ENCODE results near the gene ADH6. TPM values are rescaled to one million over a fixed set of nuclear protein-coding genes. Genes with fewer than 3 reads are reported as not detected.

Gene ADH6
- polyA plus RNA-seq, 4 donors, result 3.0 to 66.0 (median 28.7) TPM

DNA sequence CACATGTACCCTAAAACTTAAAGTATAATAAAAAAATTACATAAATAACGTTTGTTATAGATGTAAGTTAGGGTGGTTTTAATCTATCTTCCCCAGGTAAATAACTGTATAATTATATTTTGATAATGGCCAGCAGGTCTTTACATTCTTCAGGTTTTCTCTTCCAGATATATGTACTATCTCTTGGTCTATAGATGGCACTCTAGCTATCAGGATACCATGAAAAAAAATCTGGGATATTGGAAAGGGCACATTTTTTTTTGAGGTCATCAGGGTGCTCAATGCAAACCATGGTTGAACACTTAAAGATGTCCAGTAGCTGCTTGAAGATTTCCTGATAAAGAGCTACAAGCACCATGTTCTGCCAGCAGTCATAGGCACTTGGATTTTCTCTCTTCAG lies 59.3 kb downstream of the ADH6 start:
- 25 to 53% (median 44%) methylated on average over 1 of the region's 1 CpG for WGBS, 3 donors
- H3K4me1 ChIP-seq (ENCODE audit: control insufficient read depth in 3 of 3, insufficient read depth in 2 of 3, low read depth in 1 of 3, low read length in 2 of 3), result peaks cover 0 to 7% (median 0%) of the 10 kb centered on the region in 3 donors

GRCh38 chr4:99157478-99157935 lies 61.5 kb downstream of the ADH6 start:
- FAIRE-seq, result peak; percentile 92
- peak; percentile 41 to 83 for DNase-seq
- WGBS, 3 donors, result 6 to 31% (median 31%) methylated on average over 3 of the region's 3 CpGs

More for the DNA sequence above, 59.3 kb downstream of the ADH6 start:
- FAIRE-seq (no peak), DNase-seq (no peak)
- Histone ChIP-seq H3K27ac (ENCODE audit: low read depth in 1 of 3, low read length in 2 of 3) (no peak overlapping the region), H3K36me3 (ENCODE audit: control insufficient read depth in 3 of 3, insufficient read depth in 2 of 3, low read depth in 1 of 3, low read length in 3 of 3) (no peaks in the 10 kb centered on the region), H3K27me3 (ENCODE audit: control insufficient read depth in 3 of 3, insufficient read depth in 3 of 3, low read length in 3 of 3) (no peaks in the 10 kb centered on the region), H3K4me3 (ENCODE audit: low read depth in 1 of 3, low read length in 3 of 3) (no peak overlapping the region), H3K9me3 (ENCODE audit: control insufficient read depth in 2 of 2, insufficient read depth in 1 of 2, low read depth in 1 of 2, low read length in 1 of 2) (no peaks in the 10 kb centered on the region)

DNA sequence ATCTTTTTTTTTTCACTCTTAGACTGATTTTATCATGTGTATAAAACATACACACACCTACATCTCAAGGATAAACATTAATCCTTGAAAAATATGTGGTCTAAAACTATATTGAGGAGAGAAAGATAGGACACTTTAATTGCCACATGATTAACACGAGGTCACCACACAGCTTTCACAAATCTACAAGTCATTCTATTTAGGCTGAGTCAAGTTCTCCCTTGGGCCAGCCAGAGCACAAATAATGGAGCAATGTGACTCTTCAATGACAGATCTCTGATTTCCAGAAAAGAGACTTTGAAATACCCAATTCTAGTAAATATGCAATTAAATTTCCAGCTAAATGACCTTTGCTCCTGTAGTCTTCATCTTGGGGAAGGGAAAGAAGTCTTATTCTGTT lies 62.1 kb downstream of the ADH6 start:
- H3K36me3 ChIP-seq (ENCODE audit: control insufficient read depth in 3 of 3, insufficient read depth in 2 of 3, low read depth in 1 of 3, low read length in 3 of 3), result no peaks in the 10 kb centered on the region
- FAIRE-seq (no peak), DNase-seq (peak; percentile 32 to 61)
- 10 to 36% (median 11%) methylated on average over 1 of the region's 1 CpG for WGBS, 3 donors
- peaks cover 0 to 18% (median 0%) of the 10 kb centered on the region in 3 donors for H3K4me1 ChIP-seq (ENCODE audit: control insufficient read depth in 3 of 3, insufficient read depth in 2 of 3, low read depth in 1 of 3, low read length in 2 of 3)
- no peaks in the 10 kb centered on the region for H3K9me3 ChIP-seq (ENCODE audit: control insufficient read depth in 2 of 2, insufficient read depth in 1 of 2, low read depth in 1 of 2, low read length in 1 of 2)
- peak overlapping the region in 1 of 3 donors; percentile 44 for H3K27ac ChIP-seq (ENCODE audit: low read depth in 1 of 3, low read length in 2 of 3)
- H3K27me3 ChIP-seq (ENCODE audit: control insufficient read depth in 3 of 3, insufficient read depth in 3 of 3, low read length in 3 of 3), result no peaks in the 10 kb centered on the region
- no peak overlapping the region for H3K4me3 ChIP-seq (ENCODE audit: low read depth in 1 of 3, low read length in 3 of 3)

More at GRCh38 chr4:99157478-99157935, 61.5 kb downstream of the ADH6 start:
- Histone ChIP-seq H3K9me3 (ENCODE audit: control insufficient read depth in 2 of 2, insufficient read depth in 1 of 2, low read depth in 1 of 2, low read length in 1 of 2) (no peaks in the 10 kb centered on the region), H3K4me3 (ENCODE audit: low read depth in 1 of 3, low read length in 3 of 3) (no peak overlapping the region), H3K4me1 (ENCODE audit: control insufficient read depth in 3 of 3, insufficient read depth in 2 of 3, low read depth in 1 of 3, low read length in 2 of 3) (peaks cover 0 to 14% (median 0%) of the 10 kb centered on the region in 3 donors), H3K27ac (ENCODE audit: low read depth in 1 of 3, low read length in 2 of 3) (no peak overlapping the region), H3K36me3 (ENCODE audit: control insufficient read depth in 3 of 3, insufficient read depth in 2 of 3, low read depth in 1 of 3, low read length in 3 of 3) (no peaks in the 10 kb centered on the region), H3K27me3 (ENCODE audit: control insufficient read depth in 3 of 3, insufficient read depth in 3 of 3, low read length in 3 of 3) (no peaks in the 10 kb centered on the region)

DNA sequence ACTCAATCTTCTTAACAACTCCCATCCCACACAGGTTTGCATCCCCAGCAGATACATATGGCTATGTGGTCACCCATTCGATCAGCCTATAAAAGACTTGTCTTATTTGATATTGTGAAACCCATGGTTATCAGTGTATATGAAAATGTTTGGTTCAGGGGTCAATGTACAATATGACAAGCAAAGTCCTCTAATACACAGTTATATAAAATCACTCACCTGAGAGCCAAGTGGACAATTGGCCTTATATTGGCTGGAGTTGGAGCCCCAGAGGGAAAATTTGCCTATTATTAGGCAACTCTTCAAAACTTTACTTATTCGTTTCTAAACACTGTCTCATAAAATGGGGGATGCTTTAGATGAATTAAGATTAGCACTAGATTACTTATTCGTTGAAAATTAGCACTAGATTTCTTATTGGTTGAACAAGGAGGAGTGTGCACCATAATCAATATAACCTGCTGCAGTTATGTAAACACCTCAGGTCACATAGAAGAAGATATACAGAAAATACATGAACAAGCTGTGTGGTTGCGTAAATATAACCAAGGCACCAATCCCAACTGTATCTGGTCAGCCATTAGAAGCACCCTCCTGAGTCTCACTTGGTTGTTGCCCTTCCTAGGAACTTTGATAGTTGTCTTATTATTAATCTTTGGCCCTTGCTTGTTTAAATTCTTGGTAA lies 64.2 kb downstream of the ADH6 start:
- H3K4me1 ChIP-seq (ENCODE audit: control insufficient read depth in 3 of 3, insufficient read depth in 2 of 3, low read depth in 1 of 3, low read length in 2 of 3), result peaks cover 0 to 25% (median 3%) of the 10 kb centered on the region in 3 donors
- no peaks in the 10 kb centered on the region for H3K36me3 ChIP-seq (ENCODE audit: control insufficient read depth in 3 of 3, insufficient read depth in 2 of 3, low read depth in 1 of 3, low read length in 3 of 3)
- 54 to 82% (median 56%) methylated on average over 4 of the region's 4 CpGs for WGBS, 3 donors
- FAIRE-seq (no peak), DNase-seq (peak in 1 of 2 donors; percentile 88)
- H3K4me3 ChIP-seq (ENCODE audit: low read depth in 1 of 3, low read length in 3 of 3), result no peak overlapping the region
- no peaks in the 10 kb centered on the region for H3K27me3 ChIP-seq (ENCODE audit: control insufficient read depth in 3 of 3, insufficient read depth in 3 of 3, low read length in 3 of 3)
- H3K9me3 ChIP-seq (ENCODE audit: control insufficient read depth in 2 of 2, insufficient read depth in 1 of 2, low read depth in 1 of 2, low read length in 1 of 2), result peaks cover 0 to 4% of the 10 kb centered on the region in 2 donors
- H3K27ac ChIP-seq (ENCODE audit: low read depth in 1 of 3, low read length in 2 of 3), result peak overlapping the region in 1 of 3 donors; percentile 50

Other genes with a start within 250 kb of the ADH6 start
- 10 to 100 TPM; 27.0 to 86.9 (median 32.9) TPM for gene METAP1, start 223.5 kb downstream of the ADH6 start, polyA plus RNA-seq
- 100 to 1,000 TPM; 135 to 225 (median 170) TPM for gene ADH5, start 130.5 kb downstream of the ADH6 start, polyA plus RNA-seq
- 10 to 100 TPM in 3 of 4 donors, 1 to 10 TPM in 1; 7.5 to 91.2 (median 40.0) TPM for gene ADH4, start 74.9 kb downstream of the ADH6 start, polyA plus RNA-seq
- gene ADH1A, start 71.7 kb upstream of the ADH6 start, polyA plus RNA-seq, result 1 to 10 TPM in 2 of 4 donors, under 1 TPM in 2; 0.16 to 7.0 (median 3.9) TPM
- gene ADH1B, start 102.2 kb upstream of the ADH6 start, polyA plus RNA-seq, result 100 to 1,000 TPM in 1 of 4 donors, 10 to 100 TPM in 2, 1 to 10 TPM in 1; 3.8 to 237 (median 58.6) TPM
- gene ADH1C, start 133.5 kb upstream of the ADH6 start, polyA plus RNA-seq, result 100 to 1,000 TPM in 3 of 4 donors, 10 to 100 TPM in 1; 66.3 to 231 (median 190) TPM
- under 1 TPM in 1 of 4 donors, not detected in 3; 0.03 TPM for gene ADH7, start 216.1 kb upstream of the ADH6 start, polyA plus RNA-seq